HG03175 (cell line): ENCODE measurements around the gene CXXC5.

Source experiments
- ATAC-seq: cut with Tn5 transposase; IDR thresholded peaks from one replicate; pipeline ENCODE4 v1.9.1; 2021; ENCODE audit warnings: mild to moderate bottlenecking, moderate library complexity; ENCODE audit not compliant: unreplicated experiment

Gene CXXC5

GRCh38 chr5:139690803-139691629 is 42.9 kb downstream of the CXXC5 start:
- ATAC-seq: no peak

DNA sequence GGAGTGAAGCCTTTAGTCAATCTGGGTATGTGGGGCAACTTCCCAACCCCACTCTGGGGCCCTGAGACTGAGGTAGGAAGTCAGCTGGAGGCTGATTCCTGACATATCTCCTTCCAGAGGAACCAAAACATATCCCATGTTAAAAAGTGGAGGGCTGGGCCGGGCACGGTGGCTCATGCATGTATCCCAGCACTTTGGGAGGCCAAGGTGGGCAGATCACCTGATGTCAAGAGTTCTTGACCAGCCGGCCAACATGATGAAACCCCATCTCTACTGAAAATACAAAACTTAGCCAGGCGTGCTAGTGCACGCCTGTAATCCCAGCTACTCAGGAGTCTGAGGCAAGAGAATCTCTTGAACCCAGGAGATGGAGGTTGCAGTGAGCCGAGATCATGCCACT is 44.0 kb downstream of the CXXC5 start:
- no peak for ATAC-seq

DNA sequence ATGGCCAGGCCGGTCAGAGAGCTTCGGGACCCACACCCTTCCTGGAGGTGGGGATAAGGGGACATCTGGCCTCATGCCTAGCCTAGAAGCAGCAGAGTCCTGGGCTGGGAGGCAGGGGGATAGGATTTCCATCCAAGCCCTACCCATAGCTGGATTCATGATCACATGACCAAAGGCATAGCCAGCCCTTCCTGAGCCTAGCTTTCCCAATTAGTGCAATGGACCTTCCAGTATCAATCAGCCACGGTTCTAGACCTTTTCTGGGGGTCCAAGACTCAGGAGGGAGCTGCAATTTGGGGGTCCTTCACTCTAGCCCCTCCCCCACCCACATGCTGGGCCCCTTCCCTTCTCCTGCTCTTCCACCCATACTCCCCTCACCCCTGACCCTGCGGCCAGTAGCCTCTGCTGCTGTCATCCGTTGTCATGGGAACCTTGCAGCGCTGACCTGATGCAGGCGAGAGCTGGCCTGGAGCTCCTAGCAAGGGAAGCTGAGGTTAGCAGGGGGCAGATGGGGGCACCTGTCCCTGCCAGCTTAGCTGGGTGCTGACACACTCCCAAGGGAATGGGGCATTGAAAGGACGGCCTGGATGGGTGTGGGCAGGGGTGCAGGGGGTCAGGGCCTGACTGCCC is 44.6 kb downstream of the CXXC5 start:
- ATAC-seq: no peak

- no peak for ATAC-seq
Measured at GRCh38 chr5:139693676-139694364, 45.7 kb downstream of the CXXC5 start.

- no peak for ATAC-seq
Measured at GRCh38 chr5:139694556-139695177, 46.5 kb downstream of the CXXC5 start.

GRCh38 chr5:139695178-139695573 is 47.0 kb downstream of the CXXC5 start:
- ATAC-seq: no peak

DNA sequence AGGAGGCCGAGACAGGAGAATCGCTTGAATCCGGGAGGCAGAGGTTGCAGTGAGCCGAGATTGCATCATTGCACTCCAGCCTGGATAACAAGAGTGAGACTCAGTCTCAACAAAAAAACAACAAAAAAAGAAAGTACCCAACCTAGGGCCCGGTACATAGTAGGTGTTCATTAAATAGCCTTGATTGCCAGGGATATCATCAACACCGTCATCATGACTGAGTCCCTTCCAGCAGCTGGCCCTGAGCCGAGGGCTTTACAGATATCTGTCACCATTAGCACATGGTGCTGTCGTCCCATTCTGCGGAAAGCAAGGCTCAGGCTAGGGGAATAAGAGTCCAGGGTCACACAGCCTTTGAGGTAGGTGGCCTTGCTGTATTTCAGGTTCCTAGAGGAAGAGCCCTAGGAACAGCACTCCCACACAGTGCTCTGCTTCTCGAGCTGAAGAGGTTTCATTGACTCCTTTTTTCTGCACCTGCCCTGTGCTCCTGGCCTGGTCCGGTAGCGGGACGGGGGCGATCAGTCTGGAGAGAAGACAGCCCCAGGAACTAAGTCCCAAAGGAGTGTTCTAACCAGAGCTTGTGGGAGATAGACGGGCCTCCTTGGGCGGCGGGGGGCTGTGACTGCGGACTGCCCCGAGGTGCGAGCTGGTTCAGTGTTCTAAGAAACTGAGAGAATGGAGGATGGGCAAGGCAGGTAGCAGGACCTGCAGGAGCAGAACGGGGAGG is 48.2 kb downstream of the CXXC5 start:
- no peak for ATAC-seq

GRCh38 chr5:139696894-139697658 is 48.9 kb downstream of the CXXC5 start:
- no peak for ATAC-seq

DNA sequence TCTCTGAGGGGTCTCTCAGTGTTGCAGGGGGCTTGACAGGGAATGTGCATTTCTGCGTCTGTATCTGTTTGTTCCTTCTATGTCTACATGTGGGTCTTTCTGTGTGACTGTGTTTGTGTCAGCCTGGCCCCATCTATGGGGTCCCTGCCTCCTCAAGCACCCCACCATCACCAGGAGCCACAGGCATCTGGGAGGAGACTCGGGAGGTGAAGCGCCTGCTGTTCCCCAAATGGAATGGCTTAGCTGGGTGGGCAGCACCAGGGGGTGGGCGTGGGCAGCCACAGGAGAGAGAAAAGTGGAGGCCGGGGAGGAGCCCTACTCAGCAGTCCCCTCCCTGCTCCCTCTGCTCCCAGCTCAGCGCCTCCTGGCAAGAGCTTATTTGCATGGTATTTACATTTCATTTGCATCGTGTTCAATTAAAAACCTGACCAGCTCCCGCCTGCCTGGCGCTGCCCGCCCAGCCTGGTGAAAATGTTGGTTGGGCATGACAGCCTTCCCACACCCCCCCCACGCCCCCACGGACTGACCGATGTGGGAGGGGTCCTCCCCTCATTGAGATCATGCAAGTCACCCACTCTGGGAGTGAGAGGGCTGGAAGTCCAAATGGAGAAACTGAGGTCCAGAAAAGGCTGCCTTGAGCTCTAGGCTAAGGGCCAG is 50.5 kb downstream of the CXXC5 start:
- ATAC-seq: no peak

DNA sequence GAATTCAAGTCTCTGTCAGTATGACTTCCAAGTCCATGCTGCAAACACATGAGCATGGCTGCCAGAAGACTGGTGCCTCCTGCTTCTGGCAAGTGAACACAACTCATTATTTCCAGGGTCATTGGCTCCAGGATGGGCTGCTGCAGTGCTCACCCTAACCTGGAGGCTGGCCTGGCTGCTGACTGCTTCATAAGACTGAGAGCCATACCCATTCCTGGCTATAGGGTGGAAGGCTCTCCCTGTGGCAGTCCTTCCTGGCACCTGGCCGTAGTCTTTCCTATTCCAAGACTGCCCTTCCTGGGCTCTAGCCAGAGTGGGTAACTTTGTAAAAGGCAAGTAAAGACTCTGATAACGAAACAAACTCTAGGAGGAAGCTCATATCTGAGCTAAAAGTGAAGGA is 51.2 kb downstream of the CXXC5 start:
- ATAC-seq: no peak

GRCh38 chr5:139700711-139701055 is 52.5 kb downstream of the CXXC5 start:
- no peak for ATAC-seq

DNA sequence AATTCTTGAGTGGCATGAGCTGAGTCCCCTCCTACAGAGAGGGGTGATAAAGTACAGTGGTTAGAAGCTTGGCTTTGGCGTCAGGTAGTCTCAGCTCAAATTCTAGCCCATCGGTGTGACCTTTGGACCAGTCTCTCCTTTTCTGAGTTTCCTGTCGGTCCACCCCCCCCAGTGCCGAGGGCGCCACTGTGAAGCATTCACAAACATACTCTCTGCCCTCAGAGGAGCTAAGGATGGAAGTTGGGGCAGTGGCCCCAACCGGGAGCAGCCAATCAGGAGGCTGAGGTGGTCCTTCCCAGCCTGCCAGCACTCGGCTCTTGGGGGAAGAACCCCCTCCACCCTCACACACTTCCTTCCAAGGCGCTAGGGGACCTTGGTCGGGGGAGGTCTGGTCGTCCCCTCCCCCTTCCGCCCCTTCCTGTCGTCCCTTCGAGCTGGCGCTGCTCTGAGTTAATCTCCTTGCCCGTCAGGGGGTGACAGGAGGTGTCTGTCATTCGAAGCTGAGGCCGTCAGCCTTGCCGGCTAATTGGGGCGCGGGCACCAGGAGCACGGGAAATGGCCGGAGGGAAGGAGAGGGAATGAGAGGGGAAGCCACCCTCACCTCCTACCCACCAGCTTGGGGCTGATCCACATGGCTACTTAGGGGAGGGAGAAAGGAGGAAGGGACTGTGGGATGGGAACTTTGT is 53.0 kb downstream of the CXXC5 start:
- ATAC-seq: no peak

- no peak for ATAC-seq
Measured at GRCh38 chr5:139702548-139702947, 54.4 kb downstream of the CXXC5 start.

GRCh38 chr5:139704748-139705147 is 56.6 kb downstream of the CXXC5 start:
- no peak for ATAC-seq

- ATAC-seq: no peak
Measured at GRCh38 chr5:139705191-139705590, 57.0 kb downstream of the CXXC5 start.

DNA sequence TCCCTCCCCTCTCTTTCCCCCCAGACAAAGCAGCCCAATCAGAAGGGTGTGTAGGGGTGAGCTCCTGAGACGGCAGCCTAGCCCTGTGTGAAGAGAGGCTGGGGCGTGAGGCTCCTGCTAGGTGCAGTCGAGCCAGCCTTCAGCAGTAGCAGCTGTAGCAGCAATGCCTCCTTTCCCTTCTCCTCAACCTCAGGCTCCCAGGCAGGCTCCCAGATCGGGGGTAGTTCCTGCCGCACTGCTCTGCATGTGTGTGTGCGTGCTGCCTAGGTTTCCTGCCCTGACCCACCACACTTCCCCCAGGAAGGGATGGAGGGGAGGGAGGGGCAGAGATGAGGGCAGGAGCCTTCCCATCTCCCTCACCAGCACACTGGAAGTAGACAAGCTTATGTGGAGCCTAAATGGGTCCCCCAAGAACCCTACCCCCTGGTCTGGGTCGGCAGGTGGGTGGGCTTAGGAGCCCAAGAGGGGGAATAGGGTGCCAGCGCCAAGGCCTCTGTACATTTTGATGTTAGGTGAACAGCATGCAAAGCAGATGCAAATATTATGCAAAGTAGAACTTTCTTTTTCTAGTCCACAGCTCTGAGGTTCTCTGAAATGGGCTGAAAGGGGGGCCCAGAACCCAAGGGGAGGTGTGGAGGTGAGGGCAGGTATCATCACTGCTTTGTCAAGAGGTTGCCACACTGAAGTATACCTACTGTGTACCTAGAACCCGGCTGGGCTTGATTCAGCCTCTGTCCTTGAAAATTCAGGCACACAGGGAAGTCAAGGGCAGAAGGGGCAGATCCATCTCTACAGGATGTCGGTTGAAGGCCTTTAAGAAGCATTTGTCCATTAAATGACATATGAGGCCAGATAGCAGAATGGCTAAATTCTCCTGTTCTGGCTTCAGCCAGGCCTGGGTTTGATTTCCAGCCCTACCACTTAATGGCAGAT is 57.8 kb downstream of the CXXC5 start:
- ATAC-seq: no peak

DNA sequence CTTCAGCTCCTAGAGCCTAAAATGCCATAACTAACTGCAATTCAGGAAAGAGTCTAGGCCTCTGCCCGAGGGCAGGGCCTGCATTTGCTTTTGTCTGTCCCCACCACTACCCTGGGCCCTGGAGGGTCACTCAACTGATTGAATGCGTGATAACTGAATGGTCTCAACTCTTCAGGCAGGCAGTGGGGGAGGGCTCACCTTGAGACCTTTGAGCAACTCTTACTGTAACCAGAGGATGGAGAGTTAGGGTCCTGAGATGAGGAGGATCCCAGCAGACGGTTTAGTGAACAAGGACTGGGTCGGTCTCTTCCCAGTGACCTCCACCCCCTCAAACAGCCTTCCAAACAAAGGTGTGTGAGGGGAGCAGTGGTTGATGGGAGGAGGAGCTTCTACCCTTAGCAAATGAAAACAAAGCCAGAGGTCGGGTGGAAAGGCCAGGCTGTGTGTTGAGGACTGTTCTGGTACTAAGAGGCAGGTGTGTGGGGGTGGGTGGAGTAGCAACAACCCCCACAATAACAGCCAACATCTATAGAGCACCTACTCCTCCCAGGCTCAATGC is 59.4 kb downstream of the CXXC5 start:
- ATAC-seq: no peak

DNA sequence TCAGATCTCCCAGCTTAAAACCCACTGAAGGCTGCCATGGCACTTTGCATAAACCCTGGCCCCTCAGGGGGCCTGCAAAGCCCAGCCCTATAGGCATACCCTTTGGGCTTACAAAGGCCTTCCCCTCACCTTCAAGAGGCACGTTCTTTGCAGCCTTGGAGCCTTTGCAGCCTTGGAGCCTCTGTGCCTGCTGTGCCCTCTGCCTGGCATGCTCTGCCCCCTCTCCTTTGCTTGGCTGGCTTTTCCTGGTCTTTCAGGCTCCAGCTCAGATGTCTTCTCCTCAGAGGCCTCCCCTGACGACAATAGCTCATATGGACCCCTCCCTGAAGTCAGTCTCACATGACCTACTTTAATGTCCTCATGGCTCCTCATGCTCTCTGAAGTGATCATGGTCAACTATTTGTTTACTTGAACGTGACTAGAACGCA is 60.3 kb downstream of the CXXC5 start:
- no peak for ATAC-seq
